K562 (cell line): ENCODE data around the gene TSEN54. TPM values are rescaled to one million over a fixed set of nuclear protein-coding genes. Genes with fewer than 3 reads are reported as not detected.

Source experiments
- E2F8 ChIP-seq: fragments of 450-650 bp; IDR thresholded peaks from 2 replicates; pipeline ENCODE4 v1.7.1; 2018; ENCODE audit warnings: mild to moderate bottlenecking, low read depth; ENCODE audit not compliant: partially characterized antibody
- GABPA ChIP-seq: fragments of 200-800 bp; sonication (Bioruptor generic); conservative IDR thresholded peaks from 2 replicates; pipeline ENCODE4 v1.6.1; 2016; ENCODE audit warnings: low read depth, missing genetic modification characterization, missing compliant biosample characterization
- HEY1 ChIP-seq: fragments of 250-450 bp; sonication (Bioruptor Pico); IDR thresholded peaks from 2 replicates; pipeline ENCODE4 v1.5.0; 2020; ENCODE audit warnings: mild to moderate bottlenecking, moderate library complexity, borderline replicate concordance
- HMGN3 ChIP-seq: IDR thresholded peaks from 2 replicates; pipeline ENCODE4 v1.6.1; 2011; ENCODE audit warnings: borderline replicate concordance, low read depth, mild to moderate bottlenecking, mixed read lengths, low read length; ENCODE audit not compliant: insufficient read length; ENCODE audit errors: extremely low read depth
- POLR3G ChIP-seq: IDR thresholded peaks from 2 replicates; pipeline ENCODE4 v1.6.1; 2011; ENCODE audit not compliant: insufficient read length, insufficient replicate concordance; ENCODE audit errors: extremely low read depth
- PRDM10 ChIP-seq: fragments of 450-650 bp; IDR thresholded peaks from 2 replicates; pipeline ENCODE4 v1.6.1; 2018; ENCODE audit not compliant: partially characterized antibody
- REST ChIP-seq, 2 experiments: fragments of 450-650 bp; formaldehyde crosslinking in 1 of 2; IDR thresholded peaks; 2 replicates each; pipeline versions ENCODE4 v1.4.0 to v1.6.1; 2014 to 2020; ENCODE audit warnings: mild to moderate bottlenecking in 2 of 2, borderline replicate concordance in 1 of 2, low read depth in 1 of 2
- ZNF395 ChIP-seq: fragments of 200-800 bp; sonication (Bioruptor generic); IDR thresholded peaks from 2 replicates; pipeline ENCODE4 v1.6.1; 2017; ENCODE audit warnings: missing genetic modification characterization, missing compliant biosample characterization
- polyA plus RNA-seq, 8 experiments: library from polyadenylated mRNA; depleted of rRNA in 4 of 8; stranded (reverse) in 5 of 8; unstranded in 3 of 8; fragments of >200 nt; fragmentation: Nextera tagmentation in 2 of 8; fragmentation: Illumina TruSeq in 1 of 8; extraction: Ambion mirVana in 2 of 8; extraction: Trizol in 1 of 8; gene quantifications; 2 replicates each; pipeline versions ENCODE4 v1.2.1 to v1.2.3, GENCODE V29; 2011 to 2014; ENCODE audit warnings: inconsistent platforms in 1 of 8, missing spikeins in 1 of 8
- total RNA-seq, 7 experiments: library from RNA; depleted of rRNA in 6 of 7; stranded (reverse); fragments of >200 nt in 6 of 7; fragmentation: Illumina TruSeq in 2 of 7; extraction: Trizol in 2 of 7; gene quantifications; 2 replicates each; pipeline versions ENCODE4 v1.2.1 to v1.2.3, GENCODE V29; 2011 to 2021; ENCODE audit warnings: low replicate concordance in 1 of 7

Gene TSEN54
- total and polyA plus RNA-seq, 9 of the 15 experiments (the other 6 are each of a cell fraction or from before 2014, with no cell fraction given): 5.9 to 64.3 (median 48.9) TPM

GRCh38 chr17:75524970-75525805, 8.9 kb downstream of the TSEN54 start, which contains the start of gene LLGL2 (continued):
- peak; percentile 24 for TF ChIP-seq PRDM10
- peak; percentile 45 for TF ChIP-seq E2F8
- TF ChIP-seq HEY1 (CRISPR knock-in tag): no peak
- peak; percentile 87 for TF ChIP-seq HMGN3
- no peak for TF ChIP-seq ZNF395 (CRISPR knock-in tag)
- TF ChIP-seq POLR3G: no peak
- TF ChIP-seq GABPA (tag): peak; percentile 19; the same call in 1 of the 2 replicates
- TF ChIP-seq REST (IDR thresholded peaks at IDR 0.05; ENCODE audit: borderline replicate concordance): peak; percentile 62; the same call in 1 of the 2 replicates
- peak; percentile 65; the same call in 1 of the 2 replicates for TF ChIP-seq REST (CRISPR knock-in tag; IDR thresholded peaks at IDR 0.05; ENCODE audit: low read depth)
